GM21528 (cell line): ENCODE data around the gene ARHGEF17.

Experiments
- ATAC-seq: cut with Tn5 transposase; IDR thresholded peaks from one replicate; pipeline ENCODE4 v1.9.1; 2021; ENCODE audit warnings: mild to moderate bottlenecking, moderate library complexity; ENCODE audit not compliant: unreplicated experiment, low FRiP score

ARHGEF17 gene

GRCh38 chr11:73346186-73346935 is 38.3 kb downstream of the ARHGEF17 start:
- ATAC-seq = no peak

- ATAC-seq = no peak
Measured at GRCh38 chr11:73347067-73347466, 39.0 kb downstream of the ARHGEF17 start.

GRCh38 chr11:73348838-73349237 is 40.8 kb downstream of the ARHGEF17 start:
- ATAC-seq = no peak

DNA sequence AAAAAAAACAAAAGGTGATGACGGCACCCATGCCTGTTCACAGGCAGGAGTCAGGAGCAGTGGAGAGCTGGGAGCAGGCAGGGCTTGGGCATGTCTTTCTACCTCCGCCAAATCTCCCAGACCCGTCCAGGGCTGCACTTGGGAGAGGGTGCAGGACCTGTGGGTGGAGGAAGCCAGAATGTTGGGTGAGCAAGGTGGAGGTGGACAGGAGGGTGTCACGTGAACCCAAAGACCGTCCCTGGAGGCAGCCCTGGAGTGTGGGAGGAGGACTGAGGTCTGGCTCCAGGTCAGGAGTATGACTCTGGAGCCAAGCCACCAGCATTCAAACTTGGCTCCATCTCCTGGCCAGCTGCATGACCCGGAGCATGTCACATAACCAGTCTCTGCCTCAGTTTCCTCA is 41.6 kb downstream of the ARHGEF17 start:
- ATAC-seq = no peak

- no peak for ATAC-seq
Measured at GRCh38 chr11:73350908-73351636, 43.0 kb downstream of the ARHGEF17 start.

- no peak for ATAC-seq
Measured at GRCh38 chr11:73353422-73353821, 45.3 kb downstream of the ARHGEF17 start.

DNA sequence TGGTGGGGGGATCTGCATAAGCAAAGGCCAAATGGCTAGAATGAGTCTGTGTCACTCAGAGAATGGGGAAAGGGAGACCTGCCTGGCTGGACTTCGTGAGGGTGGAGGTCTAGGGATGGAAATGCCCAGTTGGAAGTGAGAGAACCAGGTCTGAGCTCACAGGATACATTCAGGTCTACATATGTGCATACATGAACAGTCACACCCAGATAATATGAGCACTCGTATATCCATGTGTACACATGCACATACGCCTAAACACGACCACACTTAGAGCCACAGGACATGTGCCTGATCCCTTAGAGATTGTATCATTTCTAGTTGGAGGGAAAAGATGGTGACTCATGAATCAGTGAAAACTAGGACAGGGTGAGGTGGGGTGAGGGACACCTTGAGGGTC is 47.0 kb downstream of the ARHGEF17 start:
- ATAC-seq = no peak

- ATAC-seq = no peak
Measured at GRCh38 chr11:73356979-73357860, 49.1 kb downstream of the ARHGEF17 start.

GRCh38 chr11:73358071-73358470 is 50.0 kb downstream of the ARHGEF17 start:
- no peak for ATAC-seq

GRCh38 chr11:73359341-73359740 is 51.3 kb downstream of the ARHGEF17 start:
- ATAC-seq = no peak

DNA sequence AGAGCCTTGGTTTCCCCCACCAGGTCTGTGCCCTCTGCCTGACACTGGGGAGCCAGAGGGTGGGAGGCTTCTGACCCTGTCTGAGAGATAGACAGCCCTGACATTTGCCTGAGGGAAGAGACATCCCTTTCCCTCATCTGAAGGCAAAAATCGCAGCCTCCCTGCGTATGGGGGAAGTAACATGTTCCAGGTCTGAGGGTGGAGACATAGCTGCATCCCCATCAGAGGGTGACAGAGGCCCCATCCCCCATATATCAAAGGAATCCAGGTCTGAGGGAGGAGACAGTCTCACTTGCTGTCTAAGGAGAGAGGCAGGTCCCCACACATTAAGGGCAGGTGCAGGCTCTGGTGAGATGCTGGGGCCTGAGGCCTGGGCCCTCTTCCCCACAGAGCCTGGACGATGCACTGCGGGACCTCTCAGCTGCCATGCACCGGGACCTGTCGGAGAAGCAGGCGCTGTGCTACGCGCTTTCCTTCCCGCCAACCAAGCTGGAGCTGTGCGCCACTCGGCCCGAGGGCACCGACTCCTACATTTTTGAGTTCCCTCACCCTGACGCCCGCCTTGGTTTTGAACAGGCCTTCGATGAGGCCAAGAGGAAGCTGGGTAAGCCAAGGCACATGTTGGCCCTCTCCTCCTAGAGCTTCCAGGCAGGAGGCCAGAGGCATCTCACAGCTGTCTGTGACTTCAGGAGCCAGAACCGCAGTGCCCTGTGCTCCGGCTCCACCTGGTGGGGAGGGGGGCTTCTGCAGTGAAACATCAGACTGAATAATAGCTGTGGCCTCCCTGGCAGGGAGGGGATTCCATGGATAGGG is 52.1 kb downstream of the ARHGEF17 start:
- ATAC-seq = no peak

GRCh38 chr11:73360743-73361369 is 52.8 kb downstream of the ARHGEF17 start:
- no peak for ATAC-seq

- ATAC-seq = no peak
Measured at GRCh38 chr11:73361953-73362776, 54.1 kb downstream of the ARHGEF17 start.

- no peak for ATAC-seq
Measured at GRCh38 chr11:73363147-73363546, 55.1 kb downstream of the ARHGEF17 start.

DNA sequence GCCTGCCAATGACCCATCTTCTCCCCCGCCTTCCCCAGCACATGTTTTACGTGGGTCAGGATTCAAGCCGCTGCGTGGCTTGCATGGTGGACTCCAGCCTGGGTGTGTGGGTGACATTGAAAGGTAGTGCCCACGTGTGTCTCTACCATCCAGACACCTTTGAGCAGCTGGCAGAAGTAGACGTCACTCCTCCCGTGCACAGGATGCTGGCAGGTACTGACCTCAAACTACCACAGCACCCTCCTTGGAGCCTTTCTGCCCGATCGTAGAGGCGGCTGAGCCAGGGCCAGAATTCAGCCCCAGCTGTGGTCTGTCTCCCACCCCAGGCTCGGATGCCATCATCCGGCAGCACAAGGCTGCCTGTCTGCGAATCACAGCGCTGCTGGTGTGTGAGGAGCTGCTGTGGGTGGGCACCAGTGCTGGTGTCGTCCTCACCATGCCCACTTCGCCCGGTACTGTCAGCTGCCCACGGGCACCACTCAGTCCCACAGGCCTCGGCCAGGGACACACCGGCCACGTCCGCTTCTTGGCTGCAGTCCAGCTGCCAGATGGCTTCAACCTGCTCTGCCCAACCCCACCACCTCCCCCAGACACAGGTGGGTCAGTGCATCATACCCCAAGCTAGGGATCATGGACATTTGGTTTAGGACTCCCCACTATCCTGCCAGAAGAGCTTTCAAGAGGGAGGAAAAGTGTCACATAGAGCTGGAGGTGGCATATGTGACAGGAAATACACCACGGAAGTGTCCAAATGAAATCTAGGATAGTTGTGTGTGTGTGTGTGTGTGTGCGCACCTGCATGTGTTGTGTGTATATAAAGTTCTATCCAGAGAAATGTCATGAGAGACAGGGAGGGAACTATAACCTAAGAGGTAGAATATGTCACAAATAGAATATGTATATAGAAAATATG is 57.5 kb downstream of the ARHGEF17 start:
- no peak for ATAC-seq

GRCh38 chr11:73366265-73366610 is 58.2 kb downstream of the ARHGEF17 start:
- ATAC-seq = no peak

- ATAC-seq = no peak
Measured at GRCh38 chr11:73366953-73367352, 58.9 kb downstream of the ARHGEF17 start.

DNA sequence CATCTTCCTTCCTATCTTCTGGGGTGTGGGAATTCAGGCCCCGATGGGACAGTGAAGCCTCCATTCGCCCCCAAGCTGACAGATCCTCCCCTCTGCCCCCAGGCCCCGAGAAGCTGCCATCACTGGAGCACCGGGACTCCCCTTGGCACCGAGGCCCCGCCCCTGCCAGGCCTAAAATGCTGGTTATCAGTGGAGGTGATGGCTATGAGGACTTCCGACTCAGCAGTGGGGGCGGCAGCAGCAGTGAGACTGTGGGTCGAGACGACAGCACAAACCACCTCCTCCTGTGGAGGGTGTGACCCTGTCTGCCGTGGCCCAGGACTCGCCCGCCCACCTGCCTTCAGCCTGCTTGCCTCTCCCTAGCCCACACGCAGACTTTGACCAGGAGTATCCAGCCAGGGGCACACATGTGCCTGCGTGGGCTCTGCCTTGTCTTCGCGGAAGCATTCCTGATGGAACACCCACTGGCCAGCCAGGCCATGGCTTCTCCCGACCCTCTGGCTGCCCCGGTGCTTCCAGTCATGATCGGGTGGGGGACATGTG is 59.5 kb downstream of the ARHGEF17 start:
- no peak for ATAC-seq
